ENCODE measurements around the gene NCOR1.

The NCOR1 gene

DNA sequence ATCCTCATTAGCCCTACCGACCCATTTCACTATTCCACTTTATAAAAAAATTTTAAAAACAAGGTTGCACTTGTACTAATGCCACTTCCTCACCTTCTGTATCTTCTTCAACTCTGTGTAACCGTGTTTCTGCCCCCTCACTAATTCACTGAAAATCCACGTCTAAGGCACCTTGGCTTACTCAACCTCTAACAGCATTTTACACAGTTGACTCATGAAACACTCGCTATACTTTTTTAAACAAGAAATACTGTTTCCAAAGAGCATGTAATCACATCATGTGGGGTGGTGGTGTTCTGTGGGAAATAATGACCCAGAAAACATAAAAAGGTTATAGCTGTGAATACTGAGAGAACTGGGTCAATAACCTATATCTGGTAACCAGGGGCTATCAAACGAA lies 79.9 kb downstream of the NCOR1 start:
- H2AFZ ChIP-seq (ENCODE audit: low read depth, low read length, severe bottlenecking): no peak overlapping the region
- H3K9ac ChIP-seq (ENCODE audit: low read length): no peak overlapping the region
- no peaks in the 10 kb centered on the region for H3K79me2 ChIP-seq (ENCODE audit: insufficient read depth, low read length)
- no peaks in the 10 kb centered on the region for H3K9me2 ChIP-seq (replicated peaks; ENCODE audit: insufficient read depth, low read length)
- H3K27ac ChIP-seq (ENCODE audit: low read depth, low read length): no peak overlapping the region
- no peaks in the 10 kb centered on the region for H4K20me1 ChIP-seq (ENCODE audit: low read depth, low read length)
- H3K27me3 ChIP-seq (ENCODE audit: low read length): no peaks in the 10 kb centered on the region
- H3F3A ChIP-seq (ENCODE audit: insufficient read depth): no peaks in the 10 kb centered on the region
- no peak overlapping the region for H3K4me2 ChIP-seq (ENCODE audit: low read depth, low read length, poor library complexity, severe bottlenecking)
- peaks cover 9% of the 10 kb centered on the region; the same call in 1 of the 2 replicates for H3K36me3 ChIP-seq (ENCODE audit: low read length)
- TF ChIP-seq, protein P1, sequence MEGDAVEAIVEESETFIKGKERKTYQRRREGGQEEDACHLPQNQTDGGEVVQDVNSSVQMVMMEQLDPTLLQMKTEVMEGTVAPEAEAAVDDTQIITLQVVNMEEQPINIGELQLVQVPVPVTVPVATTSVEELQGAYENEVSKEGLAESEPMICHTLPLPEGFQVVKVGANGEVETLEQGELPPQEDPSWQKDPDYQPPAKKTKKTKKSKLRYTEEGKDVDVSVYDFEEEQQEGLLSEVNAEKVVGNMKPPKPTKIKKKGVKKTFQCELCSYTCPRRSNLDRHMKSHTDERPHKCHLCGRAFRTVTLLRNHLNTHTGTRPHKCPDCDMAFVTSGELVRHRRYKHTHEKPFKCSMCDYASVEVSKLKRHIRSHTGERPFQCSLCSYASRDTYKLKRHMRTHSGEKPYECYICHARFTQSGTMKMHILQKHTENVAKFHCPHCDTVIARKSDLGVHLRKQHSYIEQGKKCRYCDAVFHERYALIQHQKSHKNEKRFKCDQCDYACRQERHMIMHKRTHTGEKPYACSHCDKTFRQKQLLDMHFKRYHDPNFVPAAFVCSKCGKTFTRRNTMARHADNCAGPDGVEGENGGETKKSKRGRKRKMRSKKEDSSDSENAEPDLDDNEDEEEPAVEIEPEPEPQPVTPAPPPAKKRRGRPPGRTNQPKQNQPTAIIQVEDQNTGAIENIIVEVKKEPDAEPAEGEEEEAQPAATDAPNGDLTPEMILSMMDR (IDR thresholded peaks at IDR 0.05; ENCODE audit: insufficient read depth, low read length, poor library complexity, severe bottlenecking): no peak
- TF ChIP-seq EZH2phosphoT487 (conservative IDR thresholded peaks at IDR 0.05; ENCODE audit: low read length): no peak
- no peaks in the 10 kb centered on the region for H3K9me3 ChIP-seq (ENCODE audit: insufficient read depth, low read length)
- H3K4me3 ChIP-seq (ENCODE audit: insufficient read depth, low read length, poor library complexity, severe bottlenecking): no peak overlapping the region

DNA sequence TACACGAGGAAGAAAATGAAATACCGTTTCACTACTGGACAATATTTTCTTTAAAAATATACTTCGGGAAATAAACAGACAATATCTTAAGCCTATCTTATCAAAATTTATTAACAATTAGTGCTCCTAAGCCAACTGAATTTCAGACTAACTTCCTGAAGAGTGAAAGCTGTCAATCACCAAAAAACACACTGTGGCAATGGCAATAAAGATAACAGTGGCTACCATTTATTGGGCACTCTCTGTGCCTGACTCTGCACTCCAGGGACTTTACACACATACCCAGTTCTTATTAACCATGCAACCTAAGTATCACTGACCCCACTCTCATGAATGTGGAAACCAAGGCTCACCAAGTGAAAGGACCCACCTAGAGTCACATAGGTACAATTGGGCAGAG lies 83.7 kb downstream of the NCOR1 start:
- Histone ChIP-seq H3K36me3 (ENCODE audit: low read length) (peaks cover 5% of the 10 kb centered on the region; the same call in 1 of the 2 replicates), H3F3A (ENCODE audit: insufficient read depth) (0 out of 2 replicates have a peak, but pooled peaks cover 2% of the 10 kb centered on the region)
- TF ChIP-seq, protein P1 (IDR thresholded peaks at IDR 0.05; ENCODE audit: insufficient read depth, low read length, poor library complexity, severe bottlenecking): no peak
- no peak for TF ChIP-seq EZH2phosphoT487 (conservative IDR thresholded peaks at IDR 0.05; ENCODE audit: low read length)

DNA sequence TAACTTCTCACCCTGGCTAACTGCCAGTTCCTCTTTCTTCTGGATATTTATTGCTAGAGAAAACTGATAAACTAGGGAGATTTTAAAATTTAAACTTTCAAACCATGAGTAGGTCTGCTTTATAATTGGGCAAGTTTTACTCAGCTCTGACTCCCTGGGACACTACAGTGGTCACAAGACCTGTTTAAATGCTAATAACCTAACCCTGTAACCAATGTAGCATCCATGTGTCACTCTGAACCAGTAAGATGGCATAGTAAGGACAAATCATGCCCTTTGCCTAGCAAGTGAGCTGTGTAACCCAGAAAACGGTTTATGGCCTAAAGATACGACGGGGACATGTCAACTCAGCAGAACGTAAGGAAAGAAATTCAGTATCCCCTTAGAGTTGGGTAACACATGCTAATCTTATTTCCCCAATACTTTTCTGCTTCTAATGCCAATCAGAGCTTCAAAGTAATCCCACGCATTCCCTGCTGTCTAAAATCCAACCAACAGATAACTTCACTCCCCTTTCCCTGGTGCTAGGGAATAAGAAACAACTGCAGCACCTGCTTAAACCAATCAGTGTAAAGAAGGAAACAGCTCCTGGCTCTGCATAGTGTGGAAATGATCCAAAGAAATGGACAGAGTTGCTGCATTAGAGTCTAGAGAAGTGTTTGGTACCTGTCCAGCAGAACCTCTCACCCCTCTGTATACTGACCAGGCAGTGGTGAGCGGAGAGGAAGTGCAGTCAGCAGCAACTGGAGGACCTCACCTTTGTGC lies 85.7 kb downstream of the NCOR1 start:
- no peaks in the 10 kb centered on the region for H3K27me3 ChIP-seq (ENCODE audit: low read length)
- H3K79me2 ChIP-seq (ENCODE audit: insufficient read depth, low read length): no peaks in the 10 kb centered on the region
- no peaks in the 10 kb centered on the region for H3K9me2 ChIP-seq (replicated peaks; ENCODE audit: insufficient read depth, low read length)
- no peak overlapping the region for H3K4me2 ChIP-seq (ENCODE audit: low read depth, low read length, poor library complexity, severe bottlenecking)
- H3F3A ChIP-seq (ENCODE audit: insufficient read depth): 0 out of 2 replicates have a peak, but pooled peaks cover 6% of the 10 kb centered on the region
- no peak overlapping the region for H3K27ac ChIP-seq (ENCODE audit: low read depth, low read length)
- no peak for TF ChIP-seq EZH2phosphoT487 (conservative IDR thresholded peaks at IDR 0.05; ENCODE audit: low read length)
- TF ChIP-seq, protein P1 (IDR thresholded peaks at IDR 0.05; ENCODE audit: insufficient read depth, low read length, poor library complexity, severe bottlenecking): no peak
- no peak overlapping the region for H3K4me3 ChIP-seq (ENCODE audit: insufficient read depth, low read length, poor library complexity, severe bottlenecking)
- no peaks in the 10 kb centered on the region; the same call in 1 of the 2 replicates for H3K36me3 ChIP-seq (ENCODE audit: low read length)
- no peak overlapping the region for H3K9ac ChIP-seq (ENCODE audit: low read length)
- no peak overlapping the region for H2AFZ ChIP-seq (ENCODE audit: low read depth, low read length, severe bottlenecking)
- H3K9me3 ChIP-seq (ENCODE audit: insufficient read depth, low read length): no peaks in the 10 kb centered on the region
- no peaks in the 10 kb centered on the region for H4K20me1 ChIP-seq (ENCODE audit: low read depth, low read length)

More for the DNA sequence above, 83.7 kb downstream of the NCOR1 start:
- Histone ChIP-seq H3K4me2 (ENCODE audit: low read depth, low read length, poor library complexity, severe bottlenecking) (no peak overlapping the region), H3K9ac (ENCODE audit: low read length) (no peak overlapping the region), H3K79me2 (ENCODE audit: insufficient read depth, low read length) (no peaks in the 10 kb centered on the region), H2AFZ (ENCODE audit: low read depth, low read length, severe bottlenecking) (no peak overlapping the region), H3K9me3 (ENCODE audit: insufficient read depth, low read length) (no peaks in the 10 kb centered on the region), H3K4me3 (ENCODE audit: insufficient read depth, low read length, poor library complexity, severe bottlenecking) (no peak overlapping the region), H3K27me3 (ENCODE audit: low read length) (no peaks in the 10 kb centered on the region), H3K9me2 (replicated peaks; ENCODE audit: insufficient read depth, low read length) (no peaks in the 10 kb centered on the region), H3K27ac (ENCODE audit: low read depth, low read length) (no peak overlapping the region), H4K20me1 (ENCODE audit: low read depth, low read length) (no peaks in the 10 kb centered on the region)
